ENCODE measurements around the gene URGCP. TPM values are rescaled to one million over a fixed set of nuclear protein-coding genes. Genes with fewer than 3 reads are reported as not detected.

The URGCP gene
- total RNA-seq, 1 experiment from 2014 or later, result 26.6 TPM

GRCh38 chr7:43856996-43857395 is 49.4 kb downstream of the URGCP start:
- no TSS peak for BruUV-seq (replicated peaks)
- Histone ChIP-seq H3K27ac (ENCODE audit: low read depth, low read length, poor library complexity, severe bottlenecking) (no peak overlapping the region), H3K36me3 (ENCODE audit: insufficient read depth, low read length, poor library complexity, severe bottlenecking) (no peaks in the 10 kb centered on the region), H3K4me1 (ENCODE audit: insufficient read depth, low read length, poor library complexity, severe bottlenecking) (no peaks in the 10 kb centered on the region), H3K9me3 (ENCODE audit: low read depth, low read length, poor library complexity, severe bottlenecking) (no peaks in the 10 kb centered on the region), H3K27me3 (replicated peaks; ENCODE audit: insufficient read depth, low read depth, low read length, poor library complexity) (no peaks in the 10 kb centered on the region), H3K4me3 (ENCODE audit: low read depth, low read length, poor library complexity, severe bottlenecking) (no peak overlapping the region)
- CTCF ChIA-PET, result no interaction called here
- TF ChIP-seq EZH2 (IDR thresholded peaks at IDR 0.05; ENCODE audit: borderline replicate concordance, low read depth, low read length, poor library complexity, severe bottlenecking) (no peak), CTCF (conservative IDR thresholded peaks at IDR 0.05; ENCODE audit: low read depth, low read length) (no peak)
- DNase-seq (ENCODE audit: low spot score), result no peak
- intact Hi-C loops (cut with micrococcal nuclease; ENCODE audit: unreplicated experiment), result no loop called here
- POLR2A ChIA-PET (ENCODE audit: low non-redundant PET), result interaction anchor here (0.6 kb wide), 1 partner anchor 24 kb away, joined by 3 read pairs; no protein-coding TSS in a partner anchor

- no TSS peak for BruUV-seq (replicated peaks)
- Histone ChIP-seq H3K9me3 (ENCODE audit: low read depth, low read length, poor library complexity, severe bottlenecking) (no peaks in the 10 kb centered on the region), H3K4me1 (ENCODE audit: insufficient read depth, low read length, poor library complexity, severe bottlenecking) (no peaks in the 10 kb centered on the region), H3K27me3 (replicated peaks; ENCODE audit: insufficient read depth, low read depth, low read length, poor library complexity) (no peaks in the 10 kb centered on the region), H3K4me3 (ENCODE audit: low read depth, low read length, poor library complexity, severe bottlenecking) (no peak overlapping the region), H3K27ac (ENCODE audit: low read depth, low read length, poor library complexity, severe bottlenecking) (no peak overlapping the region), H3K36me3 (ENCODE audit: insufficient read depth, low read length, poor library complexity, severe bottlenecking) (no peaks in the 10 kb centered on the region)
- CTCF ChIA-PET, result no interaction called here
- POLR2A ChIA-PET (ENCODE audit: low non-redundant PET), result interaction anchor here (0.6 kb wide), 1 partner anchor 24 kb away, joined by 3 read pairs; no protein-coding TSS in a partner anchor
- DNase-seq (ENCODE audit: low spot score), result no peak
- TF ChIP-seq CTCF (conservative IDR thresholded peaks at IDR 0.05; ENCODE audit: low read depth, low read length) (no peak), EZH2 (IDR thresholded peaks at IDR 0.05; ENCODE audit: borderline replicate concordance, low read depth, low read length, poor library complexity, severe bottlenecking) (no peak)
- intact Hi-C loops (cut with micrococcal nuclease; ENCODE audit: unreplicated experiment), result no loop called here
Measured at GRCh38 chr7:43856316-43856715, 50.1 kb downstream of the URGCP start.

- H3K27me3 ChIP-seq (replicated peaks; ENCODE audit: insufficient read depth, low read depth, low read length, poor library complexity), result no peaks in the 10 kb centered on the region
- TF ChIP-seq EZH2 (IDR thresholded peaks at IDR 0.05; ENCODE audit: borderline replicate concordance, low read depth, low read length, poor library complexity, severe bottlenecking) (no peak), CTCF (conservative IDR thresholded peaks at IDR 0.05; ENCODE audit: low read depth, low read length) (no peak)
- no peak overlapping the region for H3K27ac ChIP-seq (ENCODE audit: low read depth, low read length, poor library complexity, severe bottlenecking)
- no peaks in the 10 kb centered on the region for H3K36me3 ChIP-seq (ENCODE audit: insufficient read depth, low read length, poor library complexity, severe bottlenecking)
- no TSS peak for BruUV-seq (replicated peaks)
- DNase-seq (ENCODE audit: low spot score), result no peak
- no peak overlapping the region for H3K4me3 ChIP-seq (ENCODE audit: low read depth, low read length, poor library complexity, severe bottlenecking)
- POLR2A ChIA-PET (ENCODE audit: low non-redundant PET), result no interaction called here
- CTCF ChIA-PET, result no interaction called here
- H3K4me1 ChIP-seq (ENCODE audit: insufficient read depth, low read length, poor library complexity, severe bottlenecking), result no peaks in the 10 kb centered on the region
- H3K9me3 ChIP-seq (ENCODE audit: low read depth, low read length, poor library complexity, severe bottlenecking), result no peaks in the 10 kb centered on the region
- intact Hi-C loops (cut with micrococcal nuclease; ENCODE audit: unreplicated experiment), result no loop called here
Measured at GRCh38 chr7:43855176-43855575, 51.2 kb downstream of the URGCP start.
